Measurements from ENCODE around the gene TMEM184C. TPM values are rescaled to one million over a fixed set of nuclear protein-coding genes. Genes with fewer than 3 reads are reported as not detected.

Gene TMEM184C
- total RNA-seq, 3 donors from 2014 or later = 21.0 to 32.2 (median 26.9) TPM

DNA sequence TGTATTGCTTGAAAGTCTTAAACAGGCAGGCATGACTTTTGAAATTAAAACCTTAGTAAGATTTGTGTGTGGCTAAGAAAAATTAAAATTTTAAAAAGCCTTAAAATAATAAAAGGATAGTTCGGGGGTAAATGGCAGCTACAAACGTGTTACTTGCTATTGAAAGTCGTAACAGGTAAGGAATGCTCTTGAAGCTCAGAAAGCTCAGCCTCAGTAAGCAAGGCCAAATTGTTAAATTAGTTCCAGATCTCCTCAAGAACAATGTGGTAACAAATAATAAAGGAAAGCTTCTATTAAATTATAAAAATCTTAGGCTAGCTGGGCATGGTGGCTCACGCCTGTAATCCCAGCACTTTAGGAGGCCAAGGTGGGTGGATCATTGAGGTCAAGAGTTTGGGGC, 41.3 kb downstream of the TMEM184C start:
- H3K36me3 ChIP-seq = no peaks in the 10 kb centered on the region

DNA sequence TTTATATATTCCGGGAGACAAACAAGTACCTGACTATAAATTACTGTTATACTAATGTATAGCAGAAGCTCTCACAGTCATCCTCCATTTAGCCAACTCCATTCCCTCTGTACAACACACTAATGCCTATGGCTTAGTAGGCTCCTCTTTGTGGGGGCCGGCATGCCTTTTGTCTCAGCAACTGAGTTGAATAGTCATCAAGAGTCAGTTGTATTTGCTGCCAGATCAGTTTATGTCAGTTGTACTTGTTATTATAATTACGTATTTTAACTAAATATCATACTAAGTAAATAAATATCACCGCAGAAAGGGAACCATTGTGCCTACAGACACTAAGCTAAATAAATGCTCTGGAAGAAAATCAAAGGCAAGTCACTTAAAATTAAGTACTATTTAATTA, 56.9 kb downstream of the TMEM184C start:
- Histone ChIP-seq H3K4me1 (no peaks in the 10 kb centered on the region), H3K27ac (no peak overlapping the region), H3K4me3 (no peak overlapping the region), H3K9me3 (no peaks in the 10 kb centered on the region), H3K27me3 (no peaks in the 10 kb centered on the region), H3K36me3 (no peaks in the 10 kb centered on the region)
- DNase-seq (ENCODE audit: low spot score in 2 of 2) = no peak
- intact Hi-C loops (cut with DNase I; ENCODE audit: low total_unique reads) = no loop called here
- TF ChIP-seq, protein P1, sequence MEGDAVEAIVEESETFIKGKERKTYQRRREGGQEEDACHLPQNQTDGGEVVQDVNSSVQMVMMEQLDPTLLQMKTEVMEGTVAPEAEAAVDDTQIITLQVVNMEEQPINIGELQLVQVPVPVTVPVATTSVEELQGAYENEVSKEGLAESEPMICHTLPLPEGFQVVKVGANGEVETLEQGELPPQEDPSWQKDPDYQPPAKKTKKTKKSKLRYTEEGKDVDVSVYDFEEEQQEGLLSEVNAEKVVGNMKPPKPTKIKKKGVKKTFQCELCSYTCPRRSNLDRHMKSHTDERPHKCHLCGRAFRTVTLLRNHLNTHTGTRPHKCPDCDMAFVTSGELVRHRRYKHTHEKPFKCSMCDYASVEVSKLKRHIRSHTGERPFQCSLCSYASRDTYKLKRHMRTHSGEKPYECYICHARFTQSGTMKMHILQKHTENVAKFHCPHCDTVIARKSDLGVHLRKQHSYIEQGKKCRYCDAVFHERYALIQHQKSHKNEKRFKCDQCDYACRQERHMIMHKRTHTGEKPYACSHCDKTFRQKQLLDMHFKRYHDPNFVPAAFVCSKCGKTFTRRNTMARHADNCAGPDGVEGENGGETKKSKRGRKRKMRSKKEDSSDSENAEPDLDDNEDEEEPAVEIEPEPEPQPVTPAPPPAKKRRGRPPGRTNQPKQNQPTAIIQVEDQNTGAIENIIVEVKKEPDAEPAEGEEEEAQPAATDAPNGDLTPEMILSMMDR (IDR thresholded peaks at IDR 0.05) = no peak
- TF ChIP-seq POLR2A (IDR thresholded peaks at IDR 0.05) (no peak), POLR2AphosphoS5 (IDR thresholded peaks at IDR 0.05) (no peak)

More for the DNA sequence above, 41.3 kb downstream of the TMEM184C start:
- no peaks in the 10 kb centered on the region for H3K27me3 ChIP-seq
- no peak overlapping the region for H3K27ac ChIP-seq
- no peaks in the 10 kb centered on the region for H3K9me3 ChIP-seq
- no peaks in the 10 kb centered on the region for H3K4me1 ChIP-seq
- no peak for DNase-seq (ENCODE audit: low spot score in 2 of 2)
- TF ChIP-seq, protein P1 (IDR thresholded peaks at IDR 0.05) = no peak
- intact Hi-C loops (cut with DNase I; ENCODE audit: low total_unique reads) = no loop called here
- no peak overlapping the region for H3K4me3 ChIP-seq

DNA sequence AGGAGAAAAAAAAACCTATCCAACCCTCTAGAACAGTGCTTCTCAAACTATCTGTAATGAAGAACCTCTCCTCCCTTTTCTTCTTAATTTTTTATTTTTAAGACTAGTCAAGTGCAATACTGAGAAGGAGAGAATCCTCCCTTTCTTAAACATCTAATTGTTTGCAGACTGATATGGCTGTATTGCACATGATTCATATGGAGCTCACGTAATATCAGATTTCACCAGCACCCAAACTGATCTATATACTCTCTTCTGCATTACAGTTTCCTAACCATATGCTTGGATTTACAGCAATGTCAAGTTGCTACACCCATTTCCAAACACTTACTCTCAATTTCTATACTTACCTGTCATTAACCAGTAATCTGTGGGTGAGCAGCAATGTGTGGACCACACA, 57.3 kb downstream of the TMEM184C start:
- intact Hi-C loops (cut with DNase I; ENCODE audit: low total_unique reads) = no loop called here
- no peak overlapping the region for H3K4me3 ChIP-seq
- no peak for TF ChIP-seq POLR2AphosphoS5 (IDR thresholded peaks at IDR 0.05)
- TF ChIP-seq POLR2A (IDR thresholded peaks at IDR 0.05) = no peak
- TF ChIP-seq, protein P1 (IDR thresholded peaks at IDR 0.05) = no peak

DNA sequence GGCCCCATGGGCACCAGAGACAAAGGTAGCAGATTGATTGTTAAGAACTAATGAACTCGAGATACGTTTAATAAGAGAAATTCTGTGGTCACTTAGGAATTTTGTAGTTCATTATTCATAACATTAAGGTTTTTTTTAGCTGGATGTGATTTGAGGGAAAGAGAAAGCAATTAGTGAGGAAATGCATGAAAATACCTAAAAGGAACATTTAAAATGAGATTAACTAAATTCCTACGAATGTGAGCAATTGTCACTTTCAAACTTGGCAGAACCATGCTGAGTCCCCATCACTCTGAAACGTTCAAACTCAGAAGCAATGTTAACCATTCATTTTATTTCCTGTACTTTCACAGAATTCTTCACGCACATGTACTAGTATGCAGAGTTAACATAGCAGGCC, 60.9 kb downstream of the TMEM184C start:
- H3K27ac ChIP-seq = no peak overlapping the region
- DNase-seq (ENCODE audit: low spot score in 2 of 2) = no peak

More for the DNA sequence above, 57.3 kb downstream of the TMEM184C start:
- Histone ChIP-seq H3K27ac (no peak overlapping the region), H3K9me3 (no peaks in the 10 kb centered on the region), H3K4me1 (no peaks in the 10 kb centered on the region), H3K36me3 (no peaks in the 10 kb centered on the region), H3K27me3 (no peaks in the 10 kb centered on the region)
- no peak for DNase-seq (ENCODE audit: low spot score in 2 of 2)

DNA sequence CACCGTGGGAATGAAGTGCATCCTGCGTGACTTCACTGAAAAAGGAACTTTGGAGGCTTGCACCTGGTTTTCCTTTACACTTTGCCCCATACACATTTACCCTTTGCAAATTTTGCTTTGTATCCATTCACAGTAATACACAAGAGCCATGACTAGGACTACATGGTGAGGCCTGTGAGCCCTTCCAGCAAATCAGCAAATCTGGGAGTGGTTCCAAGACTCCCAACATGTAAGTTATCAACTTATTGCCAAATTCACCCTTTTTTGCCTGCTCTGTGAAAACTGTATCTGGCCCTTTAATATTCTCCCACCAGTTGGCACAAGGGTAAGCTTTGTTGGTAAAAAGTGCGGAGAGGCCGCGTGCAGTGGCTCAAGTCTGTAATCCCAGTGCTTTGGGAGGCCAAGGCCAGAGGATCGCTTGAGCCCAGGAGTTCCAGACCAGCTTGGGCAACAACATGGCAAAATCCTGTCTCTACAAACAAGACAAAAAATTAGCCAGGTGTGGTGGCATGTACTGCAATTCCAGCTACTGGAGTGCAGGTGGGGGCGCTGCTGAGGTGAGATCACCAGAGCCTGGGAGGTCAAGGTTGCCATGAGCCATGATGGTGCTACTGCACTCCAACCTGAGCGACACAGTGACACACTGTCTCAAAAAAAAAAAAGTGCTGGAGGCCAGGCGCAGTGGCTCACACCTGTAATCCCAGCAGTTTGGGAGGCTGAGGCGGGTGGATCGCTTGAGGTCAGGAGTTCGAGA, 61.8 kb downstream of the TMEM184C start:
- H3K9me3 ChIP-seq = no peaks in the 10 kb centered on the region
- intact Hi-C loops (cut with DNase I; ENCODE audit: low total_unique reads) = no loop called here
- H3K36me3 ChIP-seq = no peaks in the 10 kb centered on the region
- H3K4me1 ChIP-seq = peaks cover 0 to 3% of the 10 kb centered on the region in 2 donors
- DNase-seq (ENCODE audit: low spot score in 2 of 2) = no peak
- H3K4me3 ChIP-seq = no peak overlapping the region
- TF ChIP-seq POLR2AphosphoS5 (IDR thresholded peaks at IDR 0.05) (no peak), POLR2A (IDR thresholded peaks at IDR 0.05) (no peak)
- TF ChIP-seq, protein P1 (IDR thresholded peaks at IDR 0.05) = no peak
- no peak overlapping the region for H3K27ac ChIP-seq
- H3K27me3 ChIP-seq = no peaks in the 10 kb centered on the region

More for the DNA sequence above, 60.9 kb downstream of the TMEM184C start:
- no peaks in the 10 kb centered on the region for H3K9me3 ChIP-seq
- intact Hi-C loops (cut with DNase I; ENCODE audit: low total_unique reads) = no loop called here
- no peaks in the 10 kb centered on the region for H3K36me3 ChIP-seq
- H3K4me1 ChIP-seq = peaks cover 0 to 2% of the 10 kb centered on the region in 2 donors
- H3K27me3 ChIP-seq = no peaks in the 10 kb centered on the region
- no peak overlapping the region for H3K4me3 ChIP-seq
- TF ChIP-seq POLR2AphosphoS5 (IDR thresholded peaks at IDR 0.05) (no peak), POLR2A (IDR thresholded peaks at IDR 0.05) (no peak)
- TF ChIP-seq, protein P1 (IDR thresholded peaks at IDR 0.05) = no peak

All from breast epithelium (tissue), 4 donors.